LoVo (cell line): ENCODE measurements around the gene ZNF280D.
"Not testable (repeated sequence)": the region's sequence is repeated elsewhere in the genome, so short reads cannot be mapped to it uniquely, and the experiment has no call there.

Experiments used
- DNase-seq: peaks from one replicate; pipeline ENCODE4 v3.0.0-alpha.2; 2016; ENCODE audit warnings: low spot score

ZNF280D gene, protein sequence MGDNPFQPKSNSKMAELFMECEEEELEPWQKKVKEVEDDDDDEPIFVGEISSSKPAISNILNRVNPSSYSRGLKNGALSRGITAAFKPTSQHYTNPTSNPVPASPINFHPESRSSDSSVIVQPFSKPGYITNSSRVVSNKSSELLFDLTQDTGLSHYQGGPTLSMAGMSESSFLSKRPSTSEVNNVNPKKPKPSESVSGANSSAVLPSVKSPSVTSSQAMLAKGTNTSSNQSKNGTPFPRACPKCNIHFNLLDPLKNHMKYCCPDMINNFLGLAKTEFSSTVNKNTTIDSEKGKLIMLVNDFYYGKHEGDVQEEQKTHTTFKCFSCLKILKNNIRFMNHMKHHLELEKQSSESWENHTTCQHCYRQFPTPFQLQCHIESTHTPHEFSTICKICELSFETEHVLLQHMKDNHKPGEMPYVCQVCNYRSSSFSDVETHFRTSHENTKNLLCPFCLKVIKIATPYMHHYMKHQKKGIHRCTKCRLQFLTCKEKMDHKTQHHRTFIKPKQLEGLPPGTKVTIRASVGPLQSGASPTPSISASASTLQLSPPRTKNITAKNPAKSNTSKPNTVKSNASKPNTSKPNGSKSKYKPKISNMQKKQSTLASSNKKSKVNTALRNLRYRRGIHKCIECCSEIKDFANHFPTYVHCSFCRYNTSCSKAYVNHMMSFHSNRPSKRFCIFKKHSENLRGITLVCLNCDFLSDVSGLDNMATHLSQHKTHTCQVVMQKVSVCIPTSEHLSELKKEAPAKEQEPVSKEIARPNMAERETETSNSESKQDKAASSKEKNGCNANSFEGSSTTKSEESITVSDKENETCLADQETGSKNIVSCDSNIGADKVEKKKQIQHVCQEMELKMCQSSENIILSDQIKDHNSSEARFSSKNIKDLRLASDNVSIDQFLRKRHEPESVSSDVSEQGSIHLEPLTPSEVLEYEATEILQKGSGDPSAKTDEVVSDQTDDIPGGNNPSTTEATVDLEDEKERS

DNA sequence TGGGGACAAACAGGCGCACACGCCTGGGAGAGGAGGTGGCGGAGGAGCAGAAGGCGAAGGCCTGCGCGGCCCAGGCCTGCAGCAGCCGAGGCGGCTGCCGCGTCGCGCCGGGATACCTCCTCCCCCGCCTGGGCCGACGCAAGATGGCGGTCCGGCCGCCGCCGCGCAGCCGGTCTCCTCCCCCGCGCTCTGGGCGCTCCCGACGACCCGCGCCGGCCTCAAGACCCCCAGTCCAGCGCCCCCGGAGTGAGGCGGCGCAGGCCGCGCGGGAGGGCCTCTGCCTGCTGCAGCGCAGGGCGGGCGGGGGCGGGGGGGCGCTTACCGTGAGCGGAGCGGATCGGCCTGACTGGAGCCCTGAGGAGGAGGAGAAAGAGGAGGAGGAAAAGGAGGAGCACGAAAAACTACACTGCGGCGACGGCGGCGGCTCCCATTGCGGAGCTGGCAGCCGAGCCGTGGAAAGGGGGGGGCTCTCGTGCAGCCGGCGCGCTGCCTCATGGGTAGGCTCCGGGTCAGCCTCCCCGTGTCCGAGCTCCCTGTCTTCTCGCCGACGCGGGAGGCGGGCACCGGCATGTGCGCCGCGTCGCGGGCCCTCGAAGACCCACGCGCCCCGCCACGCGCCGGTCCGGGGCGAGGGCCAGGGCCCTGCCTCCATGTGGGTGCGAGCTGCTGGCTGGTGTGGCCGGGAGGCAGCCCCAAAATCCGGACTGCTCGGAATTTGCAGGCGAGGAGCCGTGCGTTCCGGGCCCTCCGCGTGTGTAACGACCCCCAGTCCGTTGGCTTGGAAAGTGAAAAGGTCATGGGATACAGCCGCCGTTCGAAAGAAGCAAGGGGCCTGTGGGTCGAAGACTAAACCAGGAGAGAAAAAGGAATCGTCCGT lies at the start of gene ZNF280D:
Gene ZNF280D, minus strand, starts transcription at position 374 of the 877 bp plus-strand sequence. CDS start 26,400 bp downstream, outside the sequence.
- DNase-seq = peak; percentile 87

DNA sequence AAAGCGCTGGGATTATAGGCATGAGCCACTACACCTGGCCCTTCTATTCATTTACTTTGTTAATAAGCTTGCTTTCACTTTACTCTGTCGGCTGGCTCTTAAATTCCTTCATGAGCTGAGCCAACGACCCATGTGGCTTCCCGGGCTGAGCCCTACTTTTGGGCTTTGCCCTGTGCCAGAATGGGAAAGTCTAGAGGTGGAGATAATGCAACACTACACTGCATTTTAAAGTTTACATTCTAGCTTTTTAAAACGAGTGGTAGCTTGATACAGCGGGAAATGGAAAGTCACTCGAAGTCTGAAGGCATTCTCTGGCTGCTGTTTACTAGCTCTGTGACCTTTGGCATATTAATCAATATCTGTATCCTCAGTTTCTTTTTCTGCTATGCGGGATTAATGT lies 49.0 kb upstream of the ZNF280D start:
- no peak for DNase-seq

DNA sequence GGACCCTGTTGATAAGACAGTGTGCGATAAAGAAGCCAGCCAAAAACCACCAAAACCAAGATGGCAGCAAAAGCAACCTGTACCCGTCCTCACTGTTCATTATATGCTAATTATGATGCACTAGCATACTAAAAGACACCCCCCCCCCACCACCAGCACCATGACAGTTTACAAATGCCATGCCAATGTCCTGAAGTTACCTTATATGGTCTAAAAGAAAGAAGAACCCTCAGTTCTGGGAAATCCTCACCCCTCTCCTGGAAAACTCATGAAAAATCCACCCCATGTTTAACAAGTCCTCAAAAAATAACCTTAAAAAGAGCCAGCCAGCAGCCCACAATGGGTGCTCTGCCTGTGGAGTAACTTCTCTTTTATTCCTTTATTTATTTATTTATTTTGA lies 48.4 kb upstream of the ZNF280D start:
- DNase-seq = no peak

DNA sequence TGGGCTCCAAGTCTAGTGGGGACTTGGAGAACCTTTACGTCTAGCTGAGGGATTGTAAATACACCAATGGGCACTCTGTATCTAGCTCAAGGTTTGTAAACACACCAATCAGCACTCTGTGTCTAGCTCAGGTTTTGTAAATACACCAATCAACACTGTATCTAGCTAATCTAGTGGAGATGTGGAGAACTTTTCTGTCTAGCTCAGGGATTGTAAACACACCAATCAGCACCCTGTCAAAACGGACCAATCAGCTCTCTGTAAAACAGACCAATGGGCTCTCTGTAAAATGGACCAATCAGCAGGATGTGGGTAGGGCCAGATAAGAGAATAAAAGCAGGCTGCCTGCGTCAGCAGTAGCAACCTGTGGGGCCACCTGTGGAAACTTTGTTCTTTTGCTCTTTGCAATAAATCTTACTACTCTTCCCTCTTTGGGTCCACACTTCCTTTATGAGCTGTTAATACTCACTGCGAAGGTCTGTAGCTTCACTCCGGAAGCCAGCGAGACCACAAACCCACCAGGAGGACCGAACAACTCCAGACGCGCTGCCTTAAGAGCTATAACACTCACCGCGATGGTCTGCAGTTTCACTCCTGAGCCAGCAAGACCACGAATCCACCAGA lies 46.9 kb upstream of the ZNF280D start:
- DNase-seq = not testable (repeated sequence)

DNA sequence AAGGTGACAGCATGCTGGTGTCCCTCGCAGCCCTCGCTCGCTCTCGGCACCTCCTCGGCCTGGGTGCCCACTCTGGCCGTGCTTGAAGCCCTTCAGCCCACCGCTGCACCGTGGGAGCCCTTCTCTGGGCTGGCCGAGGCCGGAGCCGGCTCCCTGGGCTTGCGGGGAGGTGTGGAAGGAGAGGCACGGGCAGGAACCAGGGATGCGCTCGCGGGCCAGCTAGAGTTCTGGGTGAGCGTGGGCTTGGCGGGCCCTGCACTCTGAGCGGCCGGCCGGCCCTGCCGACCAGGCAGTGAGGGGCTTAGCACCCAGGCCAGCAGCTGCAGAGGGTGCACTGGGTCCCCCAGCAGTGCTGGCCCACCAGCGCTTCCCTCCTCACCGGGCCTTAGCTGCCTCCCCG lies 46.1 kb upstream of the ZNF280D start:
- not testable (repeated sequence) for DNase-seq

DNA sequence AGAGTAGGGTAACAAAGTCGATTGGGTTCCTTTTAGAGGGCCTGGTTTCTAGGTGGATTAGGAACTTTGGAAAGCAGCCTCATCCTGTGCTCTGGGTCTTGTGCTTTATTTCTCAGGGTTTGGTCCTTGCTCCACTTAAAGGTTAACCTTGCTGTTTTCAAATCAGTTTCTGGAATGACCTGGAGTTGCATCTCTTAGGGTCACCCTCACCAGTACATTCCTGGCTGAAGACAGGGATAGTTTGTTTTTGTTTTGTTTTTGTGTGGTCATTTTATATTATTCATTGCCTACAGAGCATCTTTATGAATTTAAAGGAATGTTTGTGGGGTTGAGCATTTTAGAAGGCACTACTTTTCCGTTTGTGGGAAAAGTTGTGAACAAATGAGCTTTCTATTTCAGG lies 45.5 kb upstream of the ZNF280D start:
- DNase-seq = no peak

DNA sequence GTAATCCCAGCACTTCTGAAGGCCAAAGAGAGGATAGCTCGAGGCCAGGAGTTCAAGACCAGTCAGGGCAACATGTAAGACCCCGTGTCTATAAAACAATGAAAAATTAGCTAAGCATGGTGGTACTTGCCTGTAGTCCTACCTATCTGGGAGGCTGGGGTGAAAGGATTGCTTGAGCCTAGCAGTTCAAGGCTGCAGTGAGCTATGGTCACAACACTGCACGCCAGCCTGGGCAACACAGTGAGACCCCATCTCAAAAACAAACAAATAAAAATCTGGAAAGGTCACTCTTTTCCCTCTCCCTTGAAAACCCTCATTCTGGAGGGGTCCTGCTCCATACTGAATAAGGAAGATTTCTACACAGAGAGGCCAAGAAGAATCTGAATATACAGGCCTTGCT lies 43.5 kb upstream of the ZNF280D start:
- no peak for DNase-seq

DNA sequence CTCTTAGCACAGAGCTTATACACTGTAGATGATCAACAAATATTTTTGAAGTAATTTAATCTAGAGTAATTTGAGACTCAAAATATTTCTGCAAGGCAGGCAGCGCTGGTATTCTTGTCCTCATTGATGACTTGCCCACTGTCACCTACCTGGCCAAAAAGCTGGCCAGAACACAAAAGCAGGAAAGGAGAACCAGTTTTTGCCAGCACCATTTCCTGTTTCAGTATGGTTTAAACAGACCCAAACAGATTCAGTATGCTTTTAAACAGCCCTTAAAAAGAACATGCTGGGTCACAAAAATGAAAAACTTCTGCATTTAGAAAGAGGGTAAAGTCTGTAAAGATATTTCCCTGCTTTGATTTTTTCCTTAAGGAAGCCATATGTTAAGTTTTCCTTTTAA lies 42.3 kb upstream of the ZNF280D start:
- DNase-seq = no peak

DNA sequence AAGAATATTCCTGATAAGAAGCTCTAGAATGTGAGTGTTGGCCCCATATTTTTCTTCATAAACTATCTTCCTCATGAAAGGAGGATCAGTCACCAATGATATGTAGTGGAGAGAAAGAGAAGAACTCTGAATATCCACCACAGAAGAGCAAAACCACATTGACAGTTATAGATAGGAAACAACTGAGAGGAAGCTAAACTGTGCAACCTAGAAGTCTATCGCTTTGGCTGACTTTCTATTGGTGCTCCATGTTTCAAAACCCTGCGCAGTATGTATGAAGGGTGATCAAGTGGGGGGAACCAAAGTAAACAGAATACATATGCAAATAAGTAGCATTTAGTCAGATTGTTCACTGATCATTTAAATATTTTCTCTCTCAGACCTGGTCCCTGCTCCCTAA lies 41.0 kb upstream of the ZNF280D start:
- no peak for DNase-seq

DNA sequence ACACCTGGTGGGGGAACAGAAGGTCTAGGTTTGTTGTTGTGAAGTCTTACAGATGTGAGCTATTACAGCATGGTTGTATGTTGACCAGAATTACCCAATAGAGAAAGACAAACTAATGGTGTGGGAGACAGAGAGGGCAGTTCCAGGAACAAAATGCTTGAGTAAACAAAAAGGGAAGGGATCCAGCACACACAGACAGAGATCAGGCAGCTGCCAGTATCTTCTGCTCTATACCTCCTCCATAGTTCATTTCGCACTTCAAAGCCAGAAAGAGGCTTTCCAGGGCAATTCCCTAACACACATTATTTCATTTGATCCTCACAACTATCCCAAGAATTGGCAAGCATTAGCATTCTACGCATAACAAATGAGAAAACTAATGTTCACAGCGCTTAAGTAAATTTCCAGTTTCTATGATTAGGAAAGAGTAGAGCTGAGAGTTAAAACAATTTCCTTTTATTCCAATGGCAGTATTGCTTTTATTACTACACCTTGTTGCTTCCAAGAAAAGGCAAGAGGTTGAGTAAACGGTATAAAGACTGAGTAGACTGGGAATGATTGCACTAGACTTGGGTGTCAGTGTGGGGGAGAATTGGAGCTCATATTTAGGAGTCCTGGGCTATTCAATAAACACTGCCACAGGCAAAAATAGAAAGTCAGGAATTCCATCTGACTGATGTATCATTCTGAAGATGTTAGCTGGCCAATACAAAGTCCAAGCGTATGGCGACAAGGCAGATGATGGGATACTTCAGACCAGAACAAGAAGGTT lies 39.7 kb upstream of the ZNF280D start:
- no peak for DNase-seq

DNA sequence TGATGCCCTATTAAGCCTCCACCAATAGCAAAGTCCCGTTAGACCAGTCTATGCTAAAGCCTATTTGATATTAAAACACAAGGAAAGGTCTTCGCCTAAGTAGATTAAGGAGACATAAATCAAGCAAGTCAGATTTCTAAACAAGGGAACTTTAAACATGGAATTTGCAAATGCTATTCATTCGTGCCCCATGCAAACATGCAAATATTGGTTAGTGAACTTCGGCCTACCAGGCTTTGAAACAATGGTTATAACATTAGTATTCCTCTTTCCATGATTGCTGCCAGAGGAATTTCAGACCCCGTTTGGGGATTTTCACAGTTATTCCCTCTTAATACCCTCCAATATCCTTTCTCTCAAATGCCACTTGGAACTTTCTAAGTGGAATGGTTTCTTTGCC lies 36.9 kb upstream of the ZNF280D start:
- DNase-seq = no peak

DNA sequence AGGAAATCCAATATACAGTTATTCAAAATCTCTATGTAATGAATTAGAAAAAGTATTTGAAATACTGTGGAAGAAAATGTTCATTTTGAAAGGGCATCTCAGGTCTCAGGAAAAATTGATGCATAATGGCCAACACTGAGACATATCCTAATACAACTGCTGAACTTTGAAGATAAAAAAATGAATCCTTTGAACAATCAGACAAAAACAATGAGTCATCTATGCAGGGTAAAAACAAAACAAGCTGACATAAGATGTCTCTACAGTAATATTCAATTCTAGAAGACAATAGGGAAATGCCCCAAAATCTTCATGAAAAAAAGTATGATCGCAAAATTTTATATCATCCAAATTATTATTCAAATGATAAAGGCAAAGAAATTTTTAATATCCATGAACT lies 34.0 kb upstream of the ZNF280D start:
- DNase-seq = no peak

DNA sequence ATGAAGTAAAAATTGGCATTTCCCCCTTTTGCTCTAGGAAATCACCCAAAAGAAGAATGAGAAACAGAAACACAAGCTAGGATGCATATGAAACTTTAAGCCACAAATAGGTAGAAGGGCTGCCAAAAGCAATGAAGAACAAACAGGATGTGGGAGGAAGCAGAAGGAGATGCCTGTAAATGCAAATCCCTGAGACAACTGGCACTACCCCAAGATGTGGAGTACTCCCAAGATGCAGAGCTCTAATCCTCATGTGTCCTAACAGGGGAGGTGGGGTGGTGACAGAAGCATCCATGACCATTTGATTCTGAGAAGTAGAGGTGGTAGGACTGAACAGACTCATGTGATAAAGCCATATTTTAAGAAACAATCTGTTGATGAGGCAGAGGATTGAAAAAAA lies 31.9 kb upstream of the ZNF280D start:
- DNase-seq = no peak

DNA sequence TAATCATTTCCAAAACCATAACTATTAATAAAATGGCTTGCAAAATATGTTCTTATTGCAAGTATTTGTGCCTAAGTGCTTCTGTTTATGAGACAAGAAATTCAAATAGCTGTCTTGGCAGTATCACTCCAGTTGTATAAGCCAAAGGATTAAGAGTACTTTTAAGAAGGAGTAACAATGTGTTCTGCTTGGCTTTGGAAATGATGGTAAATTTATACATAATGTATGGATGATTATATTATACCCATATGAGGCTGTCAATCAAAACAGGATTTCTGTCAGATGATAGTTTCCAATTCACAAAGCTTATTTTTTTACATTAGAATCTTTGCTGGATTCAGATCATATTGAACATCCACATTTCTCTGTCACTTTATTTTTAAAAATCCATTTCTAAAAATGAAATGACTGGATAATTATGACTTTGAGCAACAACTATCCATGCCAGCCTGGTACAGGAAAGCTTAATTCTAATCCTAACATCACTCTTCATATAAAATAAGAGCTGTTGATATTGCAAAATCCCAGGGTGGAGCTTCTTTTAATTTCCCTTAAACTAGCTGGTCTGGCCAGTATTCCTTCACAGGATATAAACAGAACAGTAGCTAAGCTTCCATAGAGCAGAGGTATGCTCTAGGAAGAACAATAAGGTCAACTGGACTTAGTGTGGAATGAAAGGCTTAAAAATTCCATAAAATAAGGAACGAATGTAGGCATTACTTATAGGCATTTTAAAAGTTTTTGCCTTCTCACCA lies 30.0 kb upstream of the ZNF280D start:
- no peak for DNase-seq

DNA sequence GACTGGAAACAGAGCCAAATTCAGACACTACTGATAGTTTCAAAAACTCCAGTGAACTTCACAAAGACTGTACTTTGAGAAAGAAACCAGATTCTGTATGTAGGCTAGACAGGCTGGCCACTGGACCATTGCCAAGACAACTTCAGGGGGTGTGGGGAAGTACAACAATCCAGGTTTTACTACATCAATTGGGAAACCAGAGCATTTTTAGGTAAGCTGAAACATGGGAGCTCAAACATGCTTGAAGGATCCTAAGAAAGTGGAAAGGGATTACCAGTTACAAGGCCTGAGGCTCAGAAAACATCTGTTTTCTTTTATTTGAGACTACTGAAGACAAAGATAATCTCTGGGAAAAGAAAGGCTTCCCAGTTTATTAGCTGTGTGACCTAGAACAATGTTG lies 26.9 kb upstream of the ZNF280D start:
- no peak for DNase-seq

DNA sequence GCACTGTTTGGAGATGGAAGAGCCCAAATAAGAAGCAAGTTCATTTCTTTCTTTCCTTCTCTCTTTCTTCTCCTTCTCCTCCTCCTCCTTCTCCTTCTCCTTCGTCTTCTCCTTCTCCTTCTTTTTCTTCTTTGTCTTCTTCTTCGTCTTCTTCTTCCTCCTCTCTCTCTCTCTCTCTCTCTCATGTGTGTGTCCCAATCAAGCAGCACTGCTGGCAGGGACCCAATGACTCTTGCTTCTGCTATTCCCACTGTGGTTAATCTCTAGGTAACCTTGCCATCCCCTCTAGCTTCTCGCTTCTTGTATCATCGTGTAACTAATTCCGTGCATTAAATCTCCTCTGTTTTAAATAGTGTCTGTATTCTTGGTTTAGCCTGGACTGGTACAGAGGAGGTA lies 26.1 kb upstream of the ZNF280D start:
- DNase-seq = peak; percentile 35

DNA sequence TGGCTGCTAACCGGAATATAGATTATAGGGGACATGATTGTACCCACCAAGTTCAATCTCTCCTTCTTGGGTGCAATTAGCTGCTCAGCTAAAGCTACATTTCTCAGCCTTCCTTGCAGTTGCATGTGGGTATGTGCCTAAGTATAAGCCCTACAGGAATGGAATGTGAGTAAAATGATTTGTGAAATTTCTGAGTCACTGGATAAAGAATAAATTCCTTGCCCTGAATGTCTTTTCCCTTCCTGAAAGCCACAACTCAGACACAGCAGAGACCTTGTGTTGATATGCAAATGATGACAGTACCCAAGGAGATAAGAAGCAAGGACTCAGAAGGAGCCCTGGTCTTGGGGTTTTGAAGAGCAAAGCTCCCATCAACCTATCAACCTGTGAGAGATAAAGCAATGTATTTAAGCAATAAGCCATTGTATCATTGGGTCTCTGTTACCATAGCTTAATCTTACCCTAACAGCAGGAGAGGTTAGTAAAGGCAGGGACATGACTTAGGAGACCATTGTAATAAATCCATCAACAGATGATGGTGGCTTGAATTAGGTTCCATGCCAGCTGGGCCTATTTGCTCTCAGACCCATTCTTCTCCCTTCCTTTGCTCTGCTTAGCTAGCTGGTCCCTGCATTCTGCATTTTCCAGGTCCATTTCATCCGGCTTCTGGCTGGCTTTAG lies 25.6 kb upstream of the ZNF280D start:
- DNase-seq = no peak

DNA sequence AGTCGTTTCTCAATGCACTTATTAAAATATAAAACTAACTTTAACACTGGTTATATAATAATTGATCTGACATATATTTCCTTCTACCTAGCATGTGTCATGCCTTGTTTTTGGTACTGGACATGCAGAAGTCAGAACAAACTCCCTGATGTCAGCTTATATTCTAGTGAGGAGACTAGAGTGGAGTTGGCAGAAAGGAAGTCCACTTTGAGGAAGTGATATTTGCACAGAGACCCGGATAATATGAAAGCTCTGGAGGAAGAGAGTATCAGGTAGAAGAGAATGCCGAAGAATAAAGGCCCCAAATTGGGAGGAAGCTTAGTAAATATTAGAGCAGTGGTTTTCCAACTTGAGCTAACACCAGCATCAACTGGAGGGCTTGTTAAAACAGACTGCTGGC lies 24.6 kb upstream of the ZNF280D start:
- no peak for DNase-seq

DNA sequence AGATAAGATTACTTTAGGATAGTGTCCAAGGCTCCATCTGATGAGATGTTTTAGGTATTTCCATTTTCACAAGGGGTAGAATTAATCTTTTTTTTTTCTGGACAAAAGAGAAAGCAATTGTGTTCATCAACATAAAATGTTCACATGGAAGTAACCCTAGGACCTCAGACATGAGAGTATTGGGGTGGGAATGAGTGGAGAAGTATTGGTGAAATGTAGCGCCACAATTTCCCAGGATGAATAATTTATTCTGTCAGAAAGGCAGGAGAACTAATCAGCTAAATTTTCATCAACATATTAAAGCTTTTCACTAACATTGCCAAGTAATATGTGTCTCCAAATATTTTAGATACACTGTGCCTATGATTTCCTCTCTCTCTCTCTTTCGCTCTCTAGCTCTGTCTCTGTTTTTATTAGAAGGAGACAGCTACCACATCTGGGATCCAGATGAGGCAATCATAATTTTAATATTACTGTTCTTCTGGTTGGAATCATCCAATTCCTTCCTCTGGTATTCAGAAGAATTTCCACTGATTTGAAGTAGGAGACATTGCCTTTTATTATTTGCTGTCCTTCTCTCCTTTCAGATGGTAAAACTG lies 21.6 kb upstream of the ZNF280D start:
- no peak for DNase-seq
